Fibroblast of gingiva (primary cell): ENCODE measurements around the gene PLEK2.
"Not testable (repeated sequence)": the region's sequence is repeated elsewhere in the genome, so short reads cannot be mapped to it uniquely, and the experiment has no call there.

Experiments used
- DNase-seq: peaks from one replicate; pipeline ENCODE4 v3.0.0-alpha.2; 2011; ENCODE audit warnings: low read depth

PLEK2 gene

DNA sequence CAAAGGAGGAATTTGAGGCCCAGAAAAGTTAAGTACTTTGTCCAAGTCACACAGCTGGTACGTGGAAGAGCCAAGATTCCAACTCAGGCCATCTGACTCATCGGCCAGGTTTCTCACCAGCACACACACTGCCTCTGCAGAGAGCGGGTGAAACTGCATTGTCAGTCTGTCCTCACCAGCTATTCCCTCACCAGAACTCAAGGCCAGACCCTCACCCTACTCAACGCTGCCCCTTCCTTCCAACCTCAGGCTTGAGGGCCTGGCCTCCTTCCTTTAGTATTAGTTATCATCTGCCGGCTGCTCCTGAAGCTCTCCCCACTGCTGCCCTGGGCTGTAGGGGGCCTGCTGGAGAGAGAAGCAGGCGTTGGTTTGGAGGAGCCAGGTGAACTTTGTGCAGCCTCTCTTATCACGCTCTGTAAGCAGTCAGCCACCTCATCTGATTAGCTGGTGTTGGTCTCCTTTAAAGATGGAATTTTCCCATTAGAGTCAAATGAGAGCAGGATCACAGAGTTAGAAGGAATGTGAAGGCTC lies 16.6 kb upstream of the PLEK2 start:
- DNase-seq, result peak; percentile 31

DNA sequence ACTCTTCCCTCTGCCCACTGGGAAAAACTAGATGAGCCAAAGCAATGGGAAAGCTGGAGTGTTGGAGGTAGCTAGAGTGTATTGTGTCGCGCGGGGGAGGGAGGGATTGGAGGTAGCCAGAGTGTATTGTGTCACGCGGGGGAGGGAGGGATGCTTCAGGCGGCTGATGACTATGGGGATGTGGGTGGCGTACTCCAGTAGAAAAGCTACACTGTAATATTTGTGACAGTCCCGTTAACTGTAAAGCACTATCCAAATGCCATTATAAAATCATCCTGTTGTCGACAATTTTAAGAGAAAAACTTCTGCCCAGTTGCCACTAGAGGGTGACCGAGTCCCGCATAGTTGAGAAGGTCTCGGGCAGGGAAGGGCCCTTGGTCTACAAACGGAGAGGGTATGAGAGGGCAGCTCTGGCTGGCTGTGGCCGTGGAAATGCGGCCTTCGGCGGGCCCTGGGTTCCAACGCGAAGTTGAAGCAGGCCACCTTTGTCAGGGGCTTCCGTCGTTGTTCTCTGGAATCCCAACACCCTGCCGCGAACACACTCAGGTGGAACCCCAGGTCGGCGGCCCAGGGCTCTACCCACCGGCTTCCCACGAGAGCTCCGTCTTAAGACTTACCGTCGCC lies 15.1 kb upstream of the PLEK2 start:
- DNase-seq, result peak; percentile 69

DNA sequence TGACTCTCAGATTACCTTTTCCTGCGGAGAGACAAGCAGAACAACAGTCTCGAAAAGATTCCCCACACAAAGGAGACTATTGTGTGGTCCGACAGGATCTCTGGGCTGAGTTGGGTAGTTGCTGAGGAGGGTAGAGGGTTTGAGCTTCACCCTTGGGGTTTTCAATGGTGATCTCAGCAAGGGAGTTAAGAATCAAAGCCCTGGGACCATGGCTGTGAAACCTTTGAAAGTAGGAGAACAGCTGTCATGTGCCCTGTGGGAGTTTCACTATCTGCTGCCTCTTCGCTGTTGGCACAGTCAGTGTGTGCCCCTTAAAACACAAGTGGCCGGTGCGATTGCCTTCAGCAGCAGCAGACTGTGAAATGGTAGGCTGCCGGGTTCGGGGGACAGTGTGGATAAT lies 14.2 kb upstream of the PLEK2 start:
- DNase-seq, result no peak

DNA sequence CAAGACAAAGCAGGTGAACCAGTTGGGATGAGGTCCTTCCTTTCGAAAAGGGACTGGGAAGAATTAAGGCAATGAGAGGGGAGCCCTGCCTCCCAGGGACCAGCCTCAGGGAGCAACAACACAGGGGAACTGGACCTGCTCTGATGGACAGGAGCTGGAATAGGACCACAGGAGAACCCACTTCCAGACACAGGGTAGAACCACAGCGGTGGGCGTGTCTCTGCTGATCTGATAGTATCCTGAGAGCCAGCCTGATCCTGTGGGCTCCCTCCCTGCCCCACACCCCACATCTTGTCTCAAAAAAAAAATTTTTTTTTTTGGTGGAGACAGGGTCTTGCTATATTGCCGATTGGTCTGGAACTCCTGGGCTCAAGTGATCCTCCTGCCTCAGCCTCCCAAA lies 13.6 kb upstream of the PLEK2 start:
- DNase-seq, result no peak

DNA sequence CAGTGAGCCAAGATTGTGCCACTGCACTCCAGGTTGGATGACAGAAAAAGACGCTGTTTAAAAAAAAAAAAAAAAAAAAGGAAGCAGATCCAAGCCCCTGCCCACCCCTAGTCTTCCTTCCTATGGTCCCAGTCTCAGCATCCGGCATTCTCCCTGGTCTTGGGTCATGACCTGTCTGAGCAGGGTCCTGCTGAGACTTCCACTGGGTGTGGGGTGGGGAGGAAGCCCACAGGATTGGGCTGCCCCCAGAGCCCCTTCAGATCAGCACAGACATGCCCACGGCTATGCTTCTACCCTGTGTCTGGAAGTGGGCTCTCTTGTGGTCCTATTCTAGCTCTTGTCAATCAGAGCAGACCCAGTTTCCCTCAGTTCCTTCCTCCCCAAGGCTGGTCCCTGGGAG lies 12.6 kb upstream of the PLEK2 start:
- DNase-seq, result no peak

GRCh38 chr14:67423424-67423823 lies 11.5 kb upstream of the PLEK2 start:
- no peak for DNase-seq

DNA sequence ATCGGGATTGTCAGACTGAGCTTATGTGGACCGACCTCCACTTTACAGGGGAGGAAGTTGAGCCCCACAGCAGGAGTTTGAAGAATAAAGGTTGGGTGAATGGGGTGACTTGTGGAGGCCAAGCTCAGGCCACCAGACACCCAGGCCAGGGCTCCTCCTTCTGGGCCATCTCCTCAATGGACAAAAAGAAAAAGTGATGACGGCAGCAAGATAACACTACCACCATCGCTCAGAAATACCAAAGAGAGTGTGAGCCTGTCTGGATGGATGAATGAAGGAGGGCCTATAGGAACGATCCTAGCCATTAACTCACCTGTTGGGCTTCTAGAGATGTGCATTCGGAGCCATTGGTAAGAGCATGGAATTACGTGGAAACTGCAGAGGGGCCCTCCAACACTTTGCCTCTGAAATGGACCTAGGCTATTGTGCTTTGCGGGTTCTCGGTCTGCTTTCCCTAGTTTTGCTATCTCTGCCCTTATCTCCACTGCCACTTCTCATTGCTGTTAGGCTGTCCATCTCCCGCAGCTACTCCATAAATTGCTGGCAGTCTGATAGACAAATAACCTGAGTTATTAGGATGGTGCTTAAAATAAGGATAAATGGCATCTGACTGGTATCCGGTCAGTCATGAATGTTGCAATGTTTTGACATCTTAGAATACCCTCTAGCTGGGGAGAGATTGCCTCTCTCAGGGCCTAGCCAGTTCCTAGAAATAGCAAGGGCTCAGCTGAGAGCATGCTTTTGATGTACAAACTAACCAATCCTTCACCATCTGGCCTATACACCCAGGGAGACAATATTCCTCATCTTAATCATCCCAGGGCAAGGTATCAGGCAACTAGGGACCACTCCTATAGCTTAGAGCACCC lies 9.6 kb upstream of the PLEK2 start:
- no peak for DNase-seq

DNA sequence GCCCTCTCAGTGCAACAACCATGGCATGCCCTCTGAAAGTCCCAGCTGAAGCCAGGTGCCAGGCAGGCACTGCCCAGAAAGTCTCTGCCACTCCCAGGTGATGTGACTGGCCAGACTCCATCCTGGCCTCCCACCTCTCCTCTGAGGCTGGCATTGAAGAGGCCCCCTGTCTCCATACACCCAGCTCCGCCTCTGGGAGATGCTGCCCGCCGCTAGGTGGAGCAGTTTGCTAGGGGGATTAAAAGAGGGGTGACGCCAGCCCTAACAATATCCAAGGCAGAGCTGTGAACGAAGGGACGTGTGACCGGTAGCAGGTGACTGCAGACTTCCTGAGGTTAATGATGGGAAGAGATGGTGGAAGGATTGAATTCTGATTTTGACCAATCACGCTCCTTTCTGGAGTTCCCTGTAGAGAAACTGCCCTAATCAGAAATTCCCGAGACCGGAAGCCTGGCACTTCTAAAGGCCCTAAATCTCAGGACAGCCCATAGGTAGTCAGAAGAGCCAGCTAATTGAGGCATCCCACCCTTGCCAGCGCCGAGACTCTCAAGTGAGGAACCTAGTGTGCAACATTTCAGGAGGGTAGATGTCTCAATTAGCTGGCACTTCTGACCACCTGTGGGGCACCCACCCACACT lies 8.3 kb upstream of the PLEK2 start:
- no peak for DNase-seq

DNA sequence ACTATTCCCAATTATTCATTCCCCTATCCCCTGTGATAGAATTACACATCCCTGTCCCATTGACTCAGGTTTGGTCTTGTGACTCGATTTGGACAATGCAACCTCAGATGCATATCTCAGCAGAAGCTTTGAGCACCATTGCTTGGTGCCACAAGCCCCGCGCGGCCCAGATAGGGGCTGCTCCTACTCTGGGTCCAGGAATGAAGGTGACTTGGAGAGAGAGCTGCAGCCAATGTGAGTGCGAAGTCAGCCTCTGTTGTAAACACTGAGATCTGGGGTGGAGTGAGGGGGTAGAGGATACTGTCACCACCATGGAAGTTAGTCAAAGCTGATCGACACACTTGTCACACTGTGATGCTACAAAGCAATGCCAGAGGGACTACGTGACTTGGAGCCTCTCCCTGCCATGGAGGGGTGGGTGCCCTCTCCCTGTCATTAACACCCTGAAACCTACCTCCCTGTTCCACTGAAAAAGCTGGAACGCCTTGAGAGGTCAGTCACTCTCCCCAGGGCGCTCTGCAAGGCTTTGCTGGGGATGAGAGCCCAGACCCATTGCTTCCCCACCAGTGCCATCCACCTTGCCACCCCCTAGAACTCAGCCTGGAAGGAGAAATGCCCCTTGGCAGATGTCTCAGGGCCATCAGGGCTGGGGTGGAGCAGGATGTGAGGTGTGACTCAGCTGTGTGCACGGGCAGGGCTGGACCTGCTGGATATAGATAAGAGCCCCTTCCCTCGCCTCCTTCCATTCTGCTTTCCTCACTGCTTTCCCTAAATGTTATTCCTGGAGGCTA lies 6.6 kb upstream of the PLEK2 start:
- no peak for DNase-seq

DNA sequence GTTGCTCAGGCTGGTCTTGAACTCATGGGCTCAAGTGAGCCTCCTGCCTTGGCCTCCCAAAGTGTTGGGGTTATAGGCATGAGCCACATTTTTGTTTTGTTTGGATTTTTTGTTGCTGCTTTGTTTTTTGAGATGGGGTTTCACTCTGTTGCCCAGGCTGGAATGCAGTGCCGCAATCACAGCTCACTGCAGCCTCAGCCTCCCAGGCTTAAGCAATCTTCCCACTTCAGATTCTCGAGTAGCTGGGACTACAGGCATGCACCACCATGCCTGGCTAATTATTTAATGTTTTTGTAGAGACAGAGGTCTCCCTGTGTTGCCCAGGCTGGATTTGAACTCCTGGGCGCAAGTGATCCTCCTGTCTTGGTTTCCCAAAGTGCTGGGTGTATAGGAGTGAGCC lies 5.7 kb upstream of the PLEK2 start:
- peak; percentile 53 for DNase-seq

- no peak for DNase-seq
Observed at GRCh38 chr14:67416810-67417209, 4.8 kb upstream of the PLEK2 start.

GRCh38 chr14:67416085-67416484 lies 4.1 kb upstream of the PLEK2 start:
- DNase-seq, result no peak

GRCh38 chr14:67415610-67416009 lies 3.6 kb upstream of the PLEK2 start:
- DNase-seq, result not testable (repeated sequence)

DNA sequence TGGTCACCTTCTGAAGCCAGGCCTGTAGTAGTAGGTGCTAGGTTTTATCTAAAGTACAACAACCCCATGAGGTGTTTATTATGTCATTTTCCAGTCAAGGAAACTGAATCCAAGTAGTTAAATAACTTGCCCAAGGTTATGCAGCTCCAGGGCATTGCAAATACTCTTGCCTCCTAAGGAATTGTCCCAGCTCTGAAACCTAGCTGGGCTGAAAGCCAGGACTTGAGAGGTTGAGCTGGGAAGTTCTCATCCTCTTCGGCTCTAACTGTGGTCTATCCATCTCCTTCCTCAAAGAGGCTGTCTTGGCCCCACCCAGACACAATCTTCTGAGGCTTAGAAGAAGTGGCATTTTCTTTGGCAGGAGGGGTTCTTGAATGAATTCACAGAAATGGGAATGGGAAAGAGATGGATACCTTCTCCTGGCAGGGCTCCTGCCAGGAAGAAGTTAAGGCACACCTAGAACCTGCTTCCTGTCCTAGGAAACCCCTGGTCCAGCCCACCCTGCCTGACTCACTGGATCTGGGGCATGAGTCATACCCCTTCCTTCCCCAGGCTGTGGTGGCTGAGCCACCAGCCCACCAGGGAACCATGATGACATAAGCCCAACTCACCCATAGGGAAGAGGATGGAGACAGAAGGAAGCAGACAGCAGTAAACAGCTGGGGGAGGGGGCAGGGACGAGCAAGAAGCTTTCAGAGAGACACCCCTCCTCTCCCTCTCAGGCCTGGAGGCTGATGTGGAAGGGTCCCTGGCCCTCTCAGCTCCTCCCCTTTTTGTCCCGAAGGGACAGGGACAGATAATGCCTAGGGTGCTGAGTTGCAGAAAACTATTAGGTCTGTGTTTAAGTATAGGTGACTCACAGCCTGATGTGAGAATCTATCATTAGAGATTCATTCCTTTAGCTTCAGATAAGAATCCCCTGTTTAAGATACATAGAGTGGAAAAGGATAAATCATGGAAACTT lies 2.1 kb upstream of the PLEK2 start:
- no peak for DNase-seq

DNA sequence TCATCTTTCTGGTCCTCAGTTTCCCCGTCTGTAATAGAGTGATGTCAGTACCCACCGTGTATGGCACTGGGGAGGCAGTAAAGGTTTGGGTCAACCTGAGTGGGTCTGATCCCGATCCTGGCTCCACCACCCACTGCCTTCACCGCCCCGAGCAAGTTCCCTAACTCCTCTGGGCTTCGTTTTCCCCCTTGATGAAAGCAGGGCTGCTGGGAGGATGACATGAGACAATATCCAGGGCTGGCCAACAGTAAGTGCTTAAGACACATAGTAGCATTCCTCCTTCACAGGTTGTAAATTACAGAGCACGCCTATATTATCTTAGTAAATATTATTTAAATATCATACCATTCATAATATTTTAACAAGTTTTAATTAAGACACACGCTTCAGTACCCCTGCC lies 595 bp downstream of the PLEK2 start:
- DNase-seq, result no peak

GRCh38 chr14:67410313-67410712 lies 1.7 kb downstream of the PLEK2 start:
- no peak for DNase-seq

DNA sequence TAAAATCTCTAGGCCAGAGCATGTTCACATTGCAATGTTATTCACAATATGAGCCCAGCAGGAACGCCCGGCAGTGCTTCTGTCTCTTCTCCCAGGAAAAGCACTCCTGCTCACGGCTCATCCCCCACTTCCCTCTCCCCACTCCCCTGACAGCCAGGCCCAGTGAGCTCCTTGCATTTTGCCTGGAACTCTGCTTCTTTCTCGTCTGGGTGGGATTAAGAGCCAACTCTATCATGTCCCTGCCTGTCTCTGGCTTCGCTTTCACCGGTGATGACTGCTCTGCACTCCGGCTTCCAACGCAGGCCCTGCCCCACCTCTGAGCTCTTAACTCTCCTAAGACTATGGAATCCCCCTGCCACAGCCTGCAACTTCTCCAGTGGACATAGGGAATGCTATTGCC lies 2.5 kb downstream of the PLEK2 start:
- DNase-seq, result no peak

DNA sequence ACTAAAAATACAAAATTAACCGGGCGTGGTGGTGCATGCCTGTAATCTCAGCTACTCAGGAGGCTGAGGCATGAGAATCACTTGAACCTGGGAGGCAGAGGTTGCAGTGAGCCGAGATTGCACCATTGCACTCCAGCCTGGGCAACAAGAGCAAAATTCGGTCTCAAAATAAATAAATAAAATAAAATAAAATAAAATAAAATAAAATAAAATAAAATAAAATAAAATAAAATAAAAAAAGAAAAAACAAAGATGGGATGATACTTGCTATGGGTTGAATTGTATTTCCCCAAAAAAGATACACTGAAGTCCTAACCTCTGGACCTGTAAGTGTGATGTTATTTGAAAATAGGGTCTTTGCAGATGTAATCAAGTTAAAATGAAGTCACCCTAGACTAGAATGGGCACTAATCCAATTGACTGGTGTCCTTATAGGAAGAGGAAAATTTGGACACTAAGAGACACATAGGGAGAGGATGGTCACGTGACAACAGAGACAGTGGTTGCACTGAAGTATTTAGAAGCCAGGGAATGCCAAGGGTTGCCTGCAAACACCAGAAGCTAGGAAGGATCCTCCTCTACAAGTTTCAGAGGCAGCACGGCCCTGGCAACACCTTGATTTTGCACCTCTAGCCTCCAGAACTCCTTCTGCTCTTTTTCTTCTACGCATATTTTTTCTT lies 3.7 kb downstream of the PLEK2 start:
- not testable (repeated sequence) for DNase-seq

GRCh38 chr14:67405771-67406170 lies 6.2 kb downstream of the PLEK2 start:
- DNase-seq, result no peak

- DNase-seq, result no peak
Observed at GRCh38 chr14:67400434-67400833, 11.5 kb downstream of the PLEK2 start.
